MM.1S (cell line): Measurements from ENCODE around the gene AP1G2.

Experiments used
- DNase-seq: peaks from one replicate; pipeline ENCODE4 v3.0.0-alpha.2; 2015
- H2AFZ ChIP-seq: fragments of 300-600 bp; sonication (generic); 2 replicates; pipeline ENCODE4 v1.6.0; 2016; ENCODE audit warnings: antibody characterized with exemption, low read length
- H3F3A ChIP-seq: fragments of 300-600 bp; sonication (generic); 2 replicates; pipeline ENCODE4 v1.6.1; 2016; ENCODE audit warnings: mild to moderate bottlenecking, antibody characterized with exemption, low read length, moderate library complexity, mixed read lengths; ENCODE audit not compliant: insufficient read depth
- H3K27ac ChIP-seq: fragments of 300-600 bp; sonication (generic); 2 replicates; pipeline ENCODE4 v1.5.1; 2016; ENCODE audit warnings: mild to moderate bottlenecking, low read length
- H3K27me3 ChIP-seq: fragments of 300-600 bp; sonication (generic); replicated peaks from 2 replicates; pipeline ENCODE4 v1.6.0; 2016; ENCODE audit warnings: low read length; ENCODE audit not compliant: insufficient read depth
- H3K36me3 ChIP-seq: fragments of 300-600 bp; sonication (generic); replicated peaks from 2 replicates; pipeline ENCODE4 v1.6.1; 2016; ENCODE audit warnings: mild to moderate bottlenecking, low read length, mixed read lengths; ENCODE audit not compliant: insufficient read depth
- H3K4me1 ChIP-seq: fragments of 300-600 bp; sonication (generic); 2 replicates; pipeline ENCODE4 v1.6.1; 2016; ENCODE audit warnings: low read length, mixed read lengths
- H3K4me2 ChIP-seq: fragments of 300-600 bp; sonication (generic); 2 replicates; pipeline ENCODE4 v1.6.0; 2016; ENCODE audit warnings: low read depth, low read length
- H3K4me3 ChIP-seq: fragments of 300-600 bp; sonication (generic); 2 replicates; pipeline ENCODE4 v1.5.1; 2016; ENCODE audit warnings: low read length, mixed read lengths
- H3K79me2 ChIP-seq: fragments of 300-600 bp; sonication (generic); 2 replicates; pipeline ENCODE4 v1.6.1; 2016; ENCODE audit warnings: mixed run types, low read length, mixed read lengths
- H3K9ac ChIP-seq: fragments of 300-600 bp; sonication (generic); 2 replicates; pipeline ENCODE4 v1.6.1; 2016; ENCODE audit warnings: low read length, mixed read lengths
- H3K9me2 ChIP-seq: fragments of 300-600 bp; sonication (generic); replicated peaks from 2 replicates; pipeline ENCODE4 v1.6.1; 2016; ENCODE audit warnings: mild to moderate bottlenecking, low read length, mixed read lengths; ENCODE audit not compliant: insufficient read depth
- H3K9me3 ChIP-seq: fragments of 300-600 bp; sonication (generic); replicated peaks from 2 replicates; pipeline ENCODE4 v1.6.1; 2016; ENCODE audit warnings: mild to moderate bottlenecking, low read length, mixed read lengths; ENCODE audit not compliant: insufficient read depth
- H4K20me1 ChIP-seq: fragments of 300-600 bp; sonication (generic); 2 replicates; pipeline ENCODE4 v1.6.1; 2016; ENCODE audit warnings: mild to moderate bottlenecking, low read length, moderate library complexity, mixed read lengths; ENCODE audit not compliant: insufficient read depth
- CTCF ChIP-seq: fragments of 300-600 bp; sonication (generic); IDR thresholded peaks from 2 replicates; pipeline ENCODE4 v1.5.1; 2016; ENCODE audit warnings: antibody characterized with exemption, low read length, mixed read lengths
- EZH2 ChIP-seq: fragments of 300-600 bp; sonication (generic); optimal IDR thresholded peaks from 2 replicates; pipeline ENCODE3; 2017; ENCODE audit warnings: low read depth, mild to moderate bottlenecking, antibody characterized with exemption, low read length, mixed read lengths
- EZH2phosphoT487 ChIP-seq: fragments of 300-600 bp; sonication (generic); IDR thresholded peaks from 2 replicates; pipeline ENCODE4 v1.6.1; 2018; ENCODE audit warnings: antibody characterized with exemption, low read length

AP1G2 gene

GRCh38 chr14:23565626-23566025 lies 2.0 kb downstream of the AP1G2 start:
- Histone ChIP-seq H3K36me3 (no peaks in the 10 kb centered on the region), H3K27me3 (no peaks in the 10 kb centered on the region), H3K79me2 (0 out of 2 replicates have a peak, but pooled peaks cover 8% of the 10 kb centered on the region), H3K4me2 (no peak overlapping the region), H3K4me3 (no peak overlapping the region), H3K9ac (no peak overlapping the region), H3K4me1 (no peaks in the 10 kb centered on the region), H2AFZ (no peak overlapping the region), H3K9me3 (no peaks in the 10 kb centered on the region), H3K9me2 (no peaks in the 10 kb centered on the region), H3F3A (no peaks in the 10 kb centered on the region), H4K20me1 (no peaks in the 10 kb centered on the region), H3K27ac (no peak overlapping the region)
- DNase-seq: no peak
- TF ChIP-seq EZH2phosphoT487: no peak
- no peak for TF ChIP-seq CTCF
- TF ChIP-seq EZH2: no peak

- Histone ChIP-seq H2AFZ (no peak overlapping the region), H3K36me3 (no peaks in the 10 kb centered on the region), H3K4me1 (no peaks in the 10 kb centered on the region), H3K9ac (no peak overlapping the region), H3K9me2 (no peaks in the 10 kb centered on the region), H3K9me3 (no peaks in the 10 kb centered on the region), H3F3A (no peaks in the 10 kb centered on the region), H3K4me3 (no peak overlapping the region), H3K27me3 (no peaks in the 10 kb centered on the region), H4K20me1 (no peaks in the 10 kb centered on the region), H3K27ac (no peak overlapping the region), H3K79me2 (0 out of 2 replicates have a peak, but pooled peaks cover 8% of the 10 kb centered on the region), H3K4me2 (no peak overlapping the region)
- DNase-seq: no peak
- TF ChIP-seq EZH2phosphoT487: no peak
- no peak for TF ChIP-seq CTCF
- no peak for TF ChIP-seq EZH2
Observed at GRCh38 chr14:23564876-23565275, 2.7 kb downstream of the AP1G2 start.

- H3K4me2 ChIP-seq: no peak overlapping the region
- no peaks in the 10 kb centered on the region for H3K9me3 ChIP-seq
- no peaks in the 10 kb centered on the region for H3K9me2 ChIP-seq
- H3K27me3 ChIP-seq: no peaks in the 10 kb centered on the region
- no peaks in the 10 kb centered on the region for H3K36me3 ChIP-seq
- H3K4me1 ChIP-seq: no peaks in the 10 kb centered on the region
- H4K20me1 ChIP-seq: no peaks in the 10 kb centered on the region
- no peak for DNase-seq
- H3F3A ChIP-seq: no peaks in the 10 kb centered on the region
- 0 out of 2 replicates have a peak, but pooled peaks cover 8% of the 10 kb centered on the region for H3K79me2 ChIP-seq
- no peak overlapping the region for H3K27ac ChIP-seq
- H3K9ac ChIP-seq: no peak overlapping the region
- no peak for TF ChIP-seq EZH2phosphoT487
- TF ChIP-seq CTCF: no peak
- no peak for TF ChIP-seq EZH2
- H2AFZ ChIP-seq: no peak overlapping the region
- no peak overlapping the region for H3K4me3 ChIP-seq
Observed at GRCh38 chr14:23564181-23564812, 3.3 kb downstream of the AP1G2 start.
